CD14-positive monocyte (primary cell): ENCODE data around the gene LLCFC1. TPM values are rescaled to one million over a fixed set of nuclear protein-coding genes. Genes with fewer than 3 reads are reported as not detected.

ENCODE experiments used
- DNase-seq, 3 donors: peaks; one replicate each; pipeline ENCODE4 v3.0.0-alpha.2; 2011 to 2022
- H2AFZ ChIP-seq: 2 replicates; pipeline ENCODE4 v1.6.0; 2012; ENCODE audit warnings: mild to moderate bottlenecking, low read depth, low read length, inconsistent platforms; ENCODE audit not compliant: insufficient read depth, poor library complexity, severe bottlenecking
- H3K27ac ChIP-seq, 2 donors: 1 replicate in 1 of 2; 2 replicates in 1 of 2; pipeline ENCODE4 v1.5.1; 2012 to 2013; ENCODE audit warnings: low read length in 2 of 2, control low read depth in 1 of 2, inconsistent platforms in 1 of 2, low read depth in 1 of 2, mild to moderate bottlenecking in 1 of 2
- H3K27me3 ChIP-seq, 2 donors: one replicate each; pipeline versions ENCODE4 v1.6.0 to v1.6.1; 2011 to 2013; ENCODE audit warnings: low read length in 2 of 2; ENCODE audit not compliant: control insufficient read depth in 2 of 2, insufficient read depth in 2 of 2
- H3K36me3 ChIP-seq, 2 donors: replicated peaks in 1 of 2; 1 replicate in 1 of 2; 2 replicates in 1 of 2; pipeline versions ENCODE4 v1.5.1 to v1.6.1; 2012 to 2013; ENCODE audit warnings: low read length in 2 of 2, control low read depth in 1 of 2, inconsistent platforms in 1 of 2, mild to moderate bottlenecking in 1 of 2; ENCODE audit not compliant: insufficient read depth in 2 of 2, control insufficient read depth in 1 of 2
- H3K4me1 ChIP-seq, 2 donors: 1 replicate in 1 of 2; 2 replicates in 1 of 2; pipeline versions ENCODE4 v1.5.1 to v1.6.1; 2012 to 2013; ENCODE audit warnings: low read length in 2 of 2, control low read depth in 1 of 2, inconsistent platforms in 1 of 2, mild to moderate bottlenecking in 1 of 2, moderate library complexity in 1 of 2; ENCODE audit not compliant: insufficient read depth in 2 of 2, control insufficient read depth in 1 of 2
- H3K4me2 ChIP-seq: replicated peaks from 2 replicates; pipeline ENCODE3; 2012; ENCODE audit warnings: low read length, moderate library complexity, mild to moderate bottlenecking; ENCODE audit not compliant: poor library complexity, severe bottlenecking; ENCODE audit errors: extremely low read depth
- H3K4me3 ChIP-seq, 3 experiments: fragments of 200-600 bp in 1 of 3; sonication (generic) in 1 of 3; replicated peaks in 1 of 3; 1 replicate in 2 of 3; 2 replicates in 1 of 3; pipeline ENCODE4 v1.5.1; 2011 to 2013; ENCODE audit warnings: low read length in 3 of 3, mild to moderate bottlenecking in 3 of 3, control low read depth in 2 of 3, low read depth in 2 of 3, inconsistent platforms in 1 of 3, moderate library complexity in 1 of 3
- H3K79me2 ChIP-seq: 2 replicates; pipeline ENCODE4 v1.6.0; 2012; ENCODE audit warnings: mild to moderate bottlenecking, control low read depth, inconsistent platforms, low read length, moderate library complexity; ENCODE audit not compliant: insufficient read depth
- H3K9ac ChIP-seq: 2 replicates; pipeline ENCODE4 v1.6.0; 2017; ENCODE audit warnings: low read length, mild to moderate bottlenecking; ENCODE audit not compliant: insufficient read depth, poor library complexity, severe bottlenecking
- H3K9me3 ChIP-seq, 2 donors: replicated peaks in 1 of 2; 1 replicate in 1 of 2; 2 replicates in 1 of 2; pipeline versions ENCODE4 v1.5.1 to v1.6.1; 2012 to 2013; ENCODE audit warnings: low read length in 2 of 2, control low read depth in 1 of 2; ENCODE audit not compliant: control insufficient read depth in 1 of 2, insufficient read depth in 1 of 2
- H4K20me1 ChIP-seq: 2 replicates; pipeline ENCODE4 v1.6.0; 2012; ENCODE audit warnings: mild to moderate bottlenecking, low read length, control low read depth, moderate library complexity; ENCODE audit not compliant: insufficient read depth
- H3K27ac Mint-ChIP-seq, 7 donors: one replicate each; pipeline ENCODE4 v1.8.0; 2020; ENCODE audit warnings: mild to moderate bottlenecking in 7 of 7, mixed read lengths in 7 of 7, moderate library complexity in 6 of 7, inconsistent platforms in 2 of 7
- H3K27me3 Mint-ChIP-seq, 3 donors: one replicate each; pipeline ENCODE4 v1.8.0; 2021 to 2022; ENCODE audit warnings: low read depth in 3 of 3, mild to moderate bottlenecking in 3 of 3, mixed read lengths in 3 of 3, moderate library complexity in 3 of 3, inconsistent platforms in 1 of 3
- H3K36me3 Mint-ChIP-seq, 2 donors: one replicate each; pipeline ENCODE4 v1.8.0; 2020; ENCODE audit warnings: mixed read lengths in 2 of 2, inconsistent platforms in 1 of 2, mild to moderate bottlenecking in 1 of 2
- H3K4me1 Mint-ChIP-seq: one replicate; pipeline ENCODE4 v1.8.0; 2020; ENCODE audit warnings: mild to moderate bottlenecking, mixed read lengths
- H3K4me3 Mint-ChIP-seq, 2 donors: one replicate each; pipeline ENCODE4 v1.8.0; 2020; ENCODE audit warnings: mild to moderate bottlenecking in 2 of 2, mixed read lengths in 2 of 2, moderate library complexity in 1 of 2
- H3K9me3 Mint-ChIP-seq, 7 donors: one replicate each; pipeline ENCODE4 v1.8.0; 2020 to 2022; ENCODE audit warnings: mixed read lengths in 7 of 7, mild to moderate bottlenecking in 6 of 7, moderate library complexity in 6 of 7, inconsistent platforms in 2 of 7
- CTCF ChIP-seq: fragments of 200-600 bp; IDR thresholded peaks from one replicate; pipeline ENCODE4 v1.8.0; 2022; ENCODE audit warnings: antibody characterized with exemption, mild to moderate bottlenecking
- WGBS: methylation state at CpG from one replicate; pipeline ENCODE4 v1.1.5; 2013; ENCODE audit warnings: missing lambda C conversion rate; ENCODE audit not compliant: insufficient coverage; 5-methylcytosine and 5-hydroxymethylcytosine counted together
- intact Hi-C, 2 donors: fragments of 100-400 bp; cut with micrococcal nuclease; formaldehyde crosslinking; loops; one replicate each; pipeline versions ENCODE4 v1.15.0 to v1.15.1; 2023
- polyA plus RNA-seq, 3 donors: library from polyadenylated mRNA; depleted of rRNA in 1 of 3; unstranded in 2 of 3; stranded (reverse) in 1 of 3; fragments of 300-500 nt in 2 of 3; fragments of >200 nt in 1 of 3; fragmentation: Illumina TruSeq in 2 of 3; gene quantifications; 1 replicate in 2 of 3; 2 replicates in 1 of 3; pipeline ENCODE4 v1.2.3, GENCODE V29; 2012 to 2021

LLCFC1 gene
- polyA plus RNA-seq, 3 donors, result 0.84 TPM; not detected in 2

- H3K27me3 Mint-ChIP-seq, result peaks cover 4 to 13% (median 8%) of the 10 kb centered on the region in 3 donors
- H3K4me3 ChIP-seq, result no peak overlapping the region
- peak in 1 of 3 donors; percentile 4 for DNase-seq
- H3K79me2 ChIP-seq, result no peaks in the 10 kb centered on the region
- no peaks in the 10 kb centered on the region for H4K20me1 ChIP-seq
- no peak overlapping the region for H3K4me2 ChIP-seq
- H3K9me3 Mint-ChIP-seq, result peaks cover 22 to 35% (median 30%) of the 10 kb centered on the region in 7 donors
- H3K36me3 ChIP-seq, result no peaks in the 10 kb centered on the region
- no peak overlapping the region for H3K27ac Mint-ChIP-seq
- TF ChIP-seq CTCF, result no peak
- intact Hi-C loops, result no loop called here
- H3K9me3 ChIP-seq, result peaks cover 22 to 24% of the 10 kb centered on the region in 2 donors
- H3K4me1 ChIP-seq, result no peaks in the 10 kb centered on the region
- H2AFZ ChIP-seq, result no peak overlapping the region
- no peaks in the 10 kb centered on the region for H3K27me3 ChIP-seq
- no peak overlapping the region for H3K4me3 Mint-ChIP-seq
- no peak overlapping the region for H3K9ac ChIP-seq
- no peaks in the 10 kb centered on the region for H3K4me1 Mint-ChIP-seq
- H3K36me3 Mint-ChIP-seq, result no peaks in the 10 kb centered on the region
- H3K27ac ChIP-seq, result no peak overlapping the region
Observed at GRCh38 chr7:142954680-142955268, 15.5 kb downstream of the LLCFC1 start.

- Mint-ChIP-seq H3K4me3 (no peak overlapping the region), H3K36me3 (no peaks in the 10 kb centered on the region), H3K27ac (no peak overlapping the region), H3K4me1 (no peaks in the 10 kb centered on the region), H3K9me3 (peaks cover 22 to 35% (median 30%) of the 10 kb centered on the region in 7 donors), H3K27me3 (peaks cover 10 to 12% (median 11%) of the 10 kb centered on the region in 3 donors)
- Histone ChIP-seq H3K79me2 (no peaks in the 10 kb centered on the region), H2AFZ (no peak overlapping the region), H3K27ac (no peak overlapping the region), H3K36me3 (no peaks in the 10 kb centered on the region), H3K4me2 (no peak overlapping the region), H4K20me1 (no peaks in the 10 kb centered on the region), H3K9me3 (peaks cover 22 to 24% of the 10 kb centered on the region in 2 donors), H3K9ac (no peak overlapping the region), H3K4me3 (no peak overlapping the region), H3K27me3 (no peaks in the 10 kb centered on the region), H3K4me1 (no peaks in the 10 kb centered on the region)
- intact Hi-C loops, result no loop called here
- WGBS, result 82% methylated on average over 2 of the region's 3 CpGs
- TF ChIP-seq CTCF, result no peak
- DNase-seq, result no peak
Observed at GRCh38 chr7:142956951-142957623, 17.8 kb downstream of the LLCFC1 start.
